IPS-18a (cell line): ENCODE results near the gene ATF7IP2.
"Not testable (repeated sequence)": the region's sequence is repeated elsewhere in the genome, so short reads cannot be mapped to it uniquely, and the experiment has no call there.

Source experiments
- H3K27ac ChIP-seq: one replicate; pipeline ENCODE4 v1.5.1; 2013; ENCODE audit warnings: low read length
- H3K27me3 ChIP-seq: one replicate; pipeline ENCODE4 v1.6.1; 2013; ENCODE audit warnings: mild to moderate bottlenecking, low read length; ENCODE audit not compliant: control insufficient read depth, insufficient read depth
- H3K36me3 ChIP-seq: one replicate; pipeline ENCODE4 v1.6.1; 2013; ENCODE audit warnings: low read depth, low read length; ENCODE audit not compliant: control insufficient read depth
- H3K4me1 ChIP-seq: one replicate; pipeline ENCODE4 v1.6.1; 2013; ENCODE audit warnings: low read depth, low read length; ENCODE audit not compliant: control insufficient read depth
- H3K4me3 ChIP-seq: one replicate; pipeline ENCODE4 v1.5.1; 2013; ENCODE audit warnings: low read length
- H3K9ac ChIP-seq: one replicate; pipeline ENCODE4 v1.6.1; 2013; ENCODE audit warnings: mild to moderate bottlenecking, low read length, moderate library complexity
- H3K9me3 ChIP-seq: one replicate; pipeline ENCODE4 v1.6.1; 2013; ENCODE audit warnings: low read depth, low read length; ENCODE audit not compliant: control insufficient read depth

Gene ATF7IP2

DNA sequence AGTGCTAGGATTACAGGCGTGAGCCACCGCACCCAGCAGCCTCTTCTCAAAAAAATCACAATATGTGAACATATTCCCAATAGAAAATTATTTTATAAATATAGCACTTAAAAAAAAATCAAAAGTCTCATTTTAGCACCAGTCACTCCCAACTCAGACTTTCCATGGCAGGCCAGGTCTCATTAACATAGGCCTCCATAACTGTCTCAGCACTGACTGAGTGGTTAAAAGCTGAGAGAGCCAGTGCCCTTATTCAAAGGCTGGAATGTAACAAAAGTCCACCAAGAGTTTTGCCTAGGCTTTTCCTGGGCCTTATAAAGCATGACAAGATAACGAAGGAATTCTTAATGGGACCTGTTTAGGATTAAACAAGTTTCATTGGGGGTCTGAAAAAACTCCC lies 114.7 kb downstream of the ATF7IP2 start:
- Histone ChIP-seq H3K4me1 (peaks cover 11% of the 10 kb centered on the region), H3K4me3 (no peak overlapping the region), H3K27me3 (no peaks in the 10 kb centered on the region), H3K27ac (no peak overlapping the region), H3K9ac (no peak overlapping the region), H3K9me3 (no peaks in the 10 kb centered on the region), H3K36me3 (no peaks in the 10 kb centered on the region)

DNA sequence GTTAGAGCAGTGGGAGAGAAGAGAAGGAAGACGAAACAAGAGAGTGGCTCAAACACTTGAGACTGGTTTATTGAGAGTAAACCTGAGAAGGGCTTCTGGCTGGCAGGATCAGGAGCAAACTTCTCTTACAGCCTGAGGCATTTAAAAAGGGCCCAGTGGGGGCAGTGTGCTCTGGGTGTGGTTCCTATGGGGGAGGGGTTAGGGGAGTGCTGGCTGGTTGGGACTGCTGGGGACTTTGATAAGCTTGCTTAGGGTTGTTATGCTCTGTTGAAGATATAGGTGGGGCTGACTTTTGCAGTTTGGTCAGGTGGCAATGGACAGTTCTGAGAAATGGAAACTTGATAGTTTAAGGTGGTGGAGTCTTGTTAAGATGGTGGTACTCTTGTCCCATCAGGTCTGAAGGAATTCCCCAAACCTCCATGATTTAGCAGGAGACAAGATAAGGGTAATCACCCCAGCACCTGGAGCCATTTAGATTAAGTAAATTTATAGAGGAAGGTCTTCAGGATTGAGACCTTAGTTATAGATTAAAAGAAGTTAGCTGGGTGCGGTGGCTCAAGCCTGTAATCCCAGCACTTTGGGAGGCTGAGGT lies 115.3 kb downstream of the ATF7IP2 start:
- Histone ChIP-seq H3K9ac (no peak overlapping the region), H3K36me3 (no peaks in the 10 kb centered on the region), H3K27me3 (no peaks in the 10 kb centered on the region), H3K9me3 (no peaks in the 10 kb centered on the region), H3K4me3 (no peak overlapping the region), H3K4me1 (peaks cover 11% of the 10 kb centered on the region), H3K27ac (no peak overlapping the region)

DNA sequence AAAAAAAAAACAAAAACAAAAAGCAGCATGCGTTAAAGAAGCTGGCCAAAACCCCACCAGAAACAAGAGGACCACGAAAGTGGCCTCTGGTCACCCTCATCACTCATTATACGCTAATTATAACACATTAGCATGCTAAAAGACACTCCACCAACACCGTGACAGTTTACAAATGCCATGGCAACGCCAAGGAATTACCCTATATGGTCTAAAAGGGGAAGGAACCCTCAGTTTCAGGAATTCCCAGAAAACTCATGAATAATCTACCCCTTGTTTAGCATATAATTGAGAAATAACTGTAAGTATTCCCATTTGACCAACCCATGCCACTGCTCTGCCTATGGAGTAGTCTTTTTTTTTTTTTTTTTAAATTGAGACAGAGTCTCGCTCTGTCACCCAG lies 116.9 kb downstream of the ATF7IP2 start:
- Histone ChIP-seq H3K9ac (no peak overlapping the region), H3K36me3 (no peaks in the 10 kb centered on the region), H3K4me1 (peaks cover 11% of the 10 kb centered on the region), H3K27me3 (no peaks in the 10 kb centered on the region), H3K4me3 (no peak overlapping the region), H3K9me3 (no peaks in the 10 kb centered on the region), H3K27ac (no peak overlapping the region)

DNA sequence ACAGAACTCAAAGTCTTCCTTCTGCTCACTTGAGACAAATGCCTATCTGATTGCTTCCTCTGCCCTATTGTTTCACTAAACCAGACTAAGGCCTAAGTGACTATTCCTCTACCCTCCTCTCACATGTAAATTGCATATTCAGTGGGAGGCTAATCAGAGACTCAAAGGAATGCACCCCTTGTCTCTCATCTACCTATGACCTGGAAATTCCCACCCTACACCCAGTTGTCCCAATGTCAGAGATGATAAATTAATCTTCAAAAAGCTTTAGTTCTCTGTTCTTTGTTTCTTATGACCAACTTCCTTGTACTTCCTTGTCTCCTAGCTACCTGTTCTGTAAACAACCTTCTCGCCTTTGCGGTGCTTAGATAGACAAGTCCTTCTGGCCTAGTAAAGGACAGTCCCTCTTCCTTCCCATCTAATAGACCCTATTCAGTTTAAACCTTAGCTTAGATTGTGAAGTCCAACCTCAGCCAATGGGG lies 118.6 kb downstream of the ATF7IP2 start:
- Histone ChIP-seq H3K36me3 (no peaks in the 10 kb centered on the region), H3K27ac (no peak overlapping the region), H3K27me3 (no peaks in the 10 kb centered on the region), H3K4me3 (no peak overlapping the region), H3K9me3 (no peaks in the 10 kb centered on the region), H3K9ac (peak overlapping the region; percentile 20), H3K4me1 (peaks cover 11% of the 10 kb centered on the region)

DNA sequence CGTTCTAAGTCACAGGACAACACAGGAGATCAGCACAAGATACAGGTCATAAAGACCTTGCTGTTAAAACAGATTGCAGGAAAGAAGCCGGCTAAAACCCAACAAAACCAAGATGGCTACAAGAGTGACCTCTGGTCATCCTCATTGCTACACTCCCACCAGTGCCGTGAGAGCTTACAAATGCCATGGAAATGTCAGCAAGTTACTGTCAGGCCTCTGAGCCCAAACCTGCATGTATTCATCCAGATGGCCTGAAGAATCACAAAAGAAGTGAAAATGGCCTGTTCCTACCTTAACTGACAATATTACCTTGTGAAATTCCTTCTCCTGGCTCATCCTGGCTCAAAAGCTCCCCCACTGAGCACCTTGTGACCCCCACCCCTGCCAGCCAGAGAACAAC lies 119.4 kb downstream of the ATF7IP2 start:
- H3K4me3 ChIP-seq, H3K9me3 ChIP-seq, H3K27ac ChIP-seq, H3K9ac ChIP-seq, H3K36me3 ChIP-seq, H3K27me3 ChIP-seq: not testable (repeated sequence)
- peaks cover 11% of the 10 kb centered on the region for H3K4me1 ChIP-seq

DNA sequence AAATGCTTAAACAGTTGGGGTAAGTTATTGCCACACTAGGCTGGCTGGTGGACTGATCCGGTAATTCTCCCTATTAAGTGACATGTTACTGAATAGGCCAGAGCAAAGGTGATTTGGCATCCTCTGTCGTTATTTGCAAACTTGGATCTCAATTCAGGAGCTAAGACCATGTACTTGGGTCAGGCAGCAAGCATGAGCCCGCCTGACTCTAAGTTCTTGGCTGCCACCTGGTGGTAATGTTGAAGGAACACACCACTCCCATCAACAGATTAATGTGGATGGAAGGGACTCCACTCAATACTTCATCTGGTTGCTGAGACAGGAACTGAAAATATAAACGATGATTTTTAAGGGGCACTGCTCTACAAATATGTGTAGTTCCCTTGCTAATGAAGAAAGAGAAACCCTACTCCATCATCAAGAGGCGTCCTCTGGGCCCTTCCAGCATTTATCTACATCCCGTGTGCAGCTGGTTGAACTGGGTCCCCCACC lies 123.7 kb downstream of the ATF7IP2 start:
- peaks cover 4% of the 10 kb centered on the region for H3K4me1 ChIP-seq
- H3K27ac ChIP-seq, result no peak overlapping the region
- no peaks in the 10 kb centered on the region for H3K36me3 ChIP-seq
- no peak overlapping the region for H3K4me3 ChIP-seq
- no peak overlapping the region for H3K9ac ChIP-seq
- no peaks in the 10 kb centered on the region for H3K9me3 ChIP-seq
- H3K27me3 ChIP-seq, result no peaks in the 10 kb centered on the region

DNA sequence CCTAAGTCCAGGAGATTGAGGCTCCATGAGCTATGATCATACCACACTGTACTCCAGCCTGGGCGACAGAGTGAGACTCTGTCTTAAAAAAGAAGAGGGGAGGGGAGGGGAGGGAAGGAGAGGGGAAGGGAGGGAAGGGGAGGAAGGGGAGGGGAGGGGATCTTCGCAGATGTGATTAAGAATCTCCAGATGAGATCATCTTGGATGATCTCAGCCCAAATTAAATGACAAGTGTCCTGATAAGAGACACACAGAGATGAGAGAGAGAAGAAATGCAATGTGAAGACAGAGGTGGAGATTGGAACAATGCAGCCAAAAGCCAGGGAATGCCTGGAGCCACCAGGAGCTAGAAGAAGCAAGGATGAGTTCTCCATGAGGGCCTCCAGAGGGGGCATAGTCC lies 124.4 kb downstream of the ATF7IP2 start:
- H3K27ac ChIP-seq, result no peak overlapping the region
- H3K9ac ChIP-seq, result no peak overlapping the region
- peaks cover 4% of the 10 kb centered on the region for H3K4me1 ChIP-seq
- H3K9me3 ChIP-seq, result no peaks in the 10 kb centered on the region
- no peak overlapping the region for H3K4me3 ChIP-seq
- H3K36me3 ChIP-seq, result no peaks in the 10 kb centered on the region
- no peaks in the 10 kb centered on the region for H3K27me3 ChIP-seq

DNA sequence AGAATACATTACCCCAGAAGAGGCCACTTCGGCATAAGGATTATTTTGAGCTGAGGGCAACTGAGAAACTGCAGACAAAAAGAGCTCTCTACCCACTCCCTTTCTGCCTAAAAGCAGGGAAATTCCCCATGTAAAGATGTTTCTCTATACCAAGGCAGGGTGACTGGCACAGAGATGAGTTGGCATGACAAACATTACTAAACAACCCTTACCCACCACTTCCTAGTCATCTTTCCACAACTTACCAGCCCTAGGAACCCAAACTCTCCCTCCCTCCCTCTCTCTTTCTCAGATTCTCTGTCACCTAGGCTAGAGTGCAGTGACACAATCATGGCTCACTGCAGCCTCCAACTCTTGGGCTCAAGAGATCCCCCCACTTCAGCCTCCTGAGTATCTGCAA lies 126.0 kb downstream of the ATF7IP2 start:
- H3K9ac ChIP-seq, result no peak overlapping the region
- H3K9me3 ChIP-seq, result no peaks in the 10 kb centered on the region
- H3K27ac ChIP-seq, result no peak overlapping the region
- H3K4me3 ChIP-seq, result no peak overlapping the region
- no peaks in the 10 kb centered on the region for H3K27me3 ChIP-seq
- H3K36me3 ChIP-seq, result no peaks in the 10 kb centered on the region
- H3K4me1 ChIP-seq, result peaks cover 4% of the 10 kb centered on the region

DNA sequence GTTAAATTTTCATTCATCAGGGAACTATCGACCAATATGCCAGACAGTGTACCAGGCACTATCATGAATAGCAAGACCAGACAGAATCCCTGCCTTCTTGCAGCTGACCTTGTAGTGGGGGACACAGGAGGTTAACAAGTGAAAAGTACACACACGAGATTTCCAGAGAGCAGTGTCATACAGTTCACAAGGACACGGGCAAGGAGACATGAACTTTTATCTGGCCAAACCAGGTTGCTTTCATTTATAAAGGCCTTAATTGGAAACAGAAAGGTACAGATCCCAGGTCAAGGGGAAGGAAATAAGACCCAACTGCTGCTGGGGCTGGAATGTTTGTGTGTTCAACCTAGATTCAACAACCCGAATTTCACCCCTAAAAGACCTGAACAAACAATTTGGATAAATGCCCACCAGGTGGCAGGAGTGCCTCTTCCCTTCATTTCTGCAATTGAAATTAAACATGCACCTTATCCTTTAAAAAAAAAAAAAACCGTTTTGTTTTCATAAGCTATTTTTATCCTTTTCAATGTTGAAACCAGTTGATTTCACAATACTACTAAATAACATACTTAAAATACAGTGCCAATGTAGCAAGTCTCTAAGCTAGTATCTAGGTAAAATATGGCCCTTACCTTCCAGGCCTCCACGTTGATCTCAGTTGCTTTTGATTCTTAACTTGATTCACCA lies 128.7 kb downstream of the ATF7IP2 start:
- Histone ChIP-seq H3K9ac (no peak overlapping the region), H3K4me1 (peaks cover 4% of the 10 kb centered on the region), H3K27me3 (no peaks in the 10 kb centered on the region), H3K27ac (no peak overlapping the region), H3K9me3 (no peaks in the 10 kb centered on the region), H3K4me3 (no peak overlapping the region), H3K36me3 (no peaks in the 10 kb centered on the region)

DNA sequence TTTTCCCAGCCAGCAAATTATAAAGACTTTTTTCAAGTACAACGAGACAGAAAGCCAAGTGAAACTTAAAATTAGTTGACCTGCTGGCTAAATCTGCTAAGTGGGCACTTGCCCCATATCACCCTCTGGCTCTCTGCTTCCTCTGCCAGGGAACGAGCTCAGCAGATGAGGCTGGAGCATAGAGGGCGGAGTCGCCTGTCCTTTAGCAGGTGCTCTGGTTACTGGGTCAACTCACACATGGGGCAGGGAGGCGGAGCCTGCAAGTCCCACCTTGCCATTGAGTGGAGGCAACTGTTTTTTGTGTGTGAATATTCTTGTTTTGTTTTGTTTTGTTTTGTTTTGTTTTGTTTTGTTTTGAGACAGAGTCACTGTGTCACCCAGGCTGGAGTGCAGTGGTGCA lies 132.0 kb downstream of the ATF7IP2 start:
- Histone ChIP-seq H3K4me1 (peaks cover 4% of the 10 kb centered on the region), H3K27me3 (no peaks in the 10 kb centered on the region), H3K27ac (no peak overlapping the region), H3K36me3 (no peaks in the 10 kb centered on the region), H3K9ac (no peak overlapping the region), H3K9me3 (no peaks in the 10 kb centered on the region), H3K4me3 (no peak overlapping the region)

DNA sequence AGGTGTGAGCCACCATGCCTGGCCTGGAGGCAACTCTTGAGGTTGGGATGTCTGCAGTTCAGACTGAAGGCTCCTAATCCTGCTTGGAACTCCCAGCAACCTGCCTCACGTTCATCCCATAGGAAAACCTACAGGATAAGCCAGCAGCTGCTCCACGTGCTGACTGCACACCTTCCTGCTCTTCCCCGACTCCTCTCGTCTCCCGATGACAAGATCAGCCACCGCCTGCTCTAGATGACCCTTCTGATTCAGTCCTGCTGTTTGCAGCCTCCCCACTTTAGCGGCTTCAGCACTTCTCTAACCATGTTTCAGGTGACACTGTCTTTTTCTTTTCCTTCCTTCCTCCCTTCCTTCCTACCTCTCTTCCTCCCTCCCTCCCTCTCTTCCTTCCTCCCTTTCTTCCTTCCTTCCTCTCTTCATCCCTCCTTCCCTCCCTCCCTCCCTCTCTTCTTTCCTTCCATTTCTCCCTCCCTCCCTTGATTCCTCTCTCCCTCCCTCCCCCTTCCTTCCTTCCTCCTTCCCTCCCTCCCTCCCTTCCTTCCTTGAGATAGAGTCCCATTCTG lies 132.7 kb downstream of the ATF7IP2 start:
- peaks cover 4% of the 10 kb centered on the region for H3K4me1 ChIP-seq
- H3K9ac ChIP-seq, result no peak overlapping the region
- H3K4me3 ChIP-seq, result no peak overlapping the region
- no peak overlapping the region for H3K27ac ChIP-seq
- H3K36me3 ChIP-seq, result no peaks in the 10 kb centered on the region
- H3K9me3 ChIP-seq, result no peaks in the 10 kb centered on the region
- no peaks in the 10 kb centered on the region for H3K27me3 ChIP-seq

DNA sequence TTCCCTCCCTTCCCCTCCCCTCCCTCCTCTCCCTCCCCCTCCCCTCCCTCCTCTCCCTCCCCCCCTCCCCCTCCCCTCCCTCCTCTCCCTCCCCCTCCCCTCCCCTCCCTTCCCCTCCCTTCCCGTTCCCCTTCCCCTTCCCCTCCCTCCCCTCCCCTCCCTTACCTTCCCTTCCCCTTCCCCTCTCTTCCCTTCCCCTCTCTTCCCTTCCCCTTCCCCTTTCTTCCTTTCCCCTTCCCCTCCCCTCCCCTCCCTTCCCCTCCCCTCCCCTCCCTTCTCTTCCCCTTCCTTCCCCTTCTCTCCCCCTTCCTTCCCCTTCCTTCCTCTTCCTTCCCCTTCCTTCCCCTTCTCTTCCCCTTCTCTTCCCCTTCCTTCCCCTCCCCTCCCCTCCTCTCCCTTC lies 133.4 kb downstream of the ATF7IP2 start:
- H3K4me1 ChIP-seq, result peaks cover 2% of the 10 kb centered on the region
- H3K4me3 ChIP-seq, result no peak overlapping the region
- H3K27ac ChIP-seq, result no peak overlapping the region
- no peaks in the 10 kb centered on the region for H3K9me3 ChIP-seq
- no peaks in the 10 kb centered on the region for H3K36me3 ChIP-seq
- H3K9ac ChIP-seq, result no peak overlapping the region
- no peaks in the 10 kb centered on the region for H3K27me3 ChIP-seq
